Measurements from ENCODE around the gene VAV2. TPM values are rescaled to one million over a fixed set of nuclear protein-coding genes. Genes with fewer than 3 reads are reported as not detected.

Gene VAV2
- total and polyA plus RNA-seq, 12 donors, result 3.3 to 96.2 (median 31.2) TPM

DNA sequence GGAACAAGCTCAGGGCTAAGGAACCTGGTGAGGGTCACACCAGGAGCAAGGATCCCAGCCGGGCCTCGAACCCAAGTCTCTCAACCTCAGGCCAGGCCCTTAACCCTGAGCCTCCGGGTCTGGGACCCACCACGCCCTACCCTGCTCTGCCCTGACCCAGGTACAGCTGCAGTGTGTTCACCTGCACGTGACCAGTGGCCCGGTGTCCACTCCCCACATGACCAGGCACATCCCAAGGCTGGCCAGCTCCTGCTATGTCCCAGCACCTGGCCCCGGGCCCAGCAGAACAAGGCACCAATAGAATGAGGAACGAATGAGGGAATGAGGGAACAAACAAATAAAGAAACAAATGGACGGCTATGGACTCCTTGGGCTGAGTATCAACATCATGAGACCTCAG is 142.0 kb downstream of the VAV2 start:
- no peaks in the 10 kb centered on the region for H3K9me3 ChIP-seq (replicated peaks in 1 of 3)
- peak in 4 of 7 donors; percentile 40 to 60 (median 54) for DNase-seq
- H3K27me3 ChIP-seq, result no peaks in the 10 kb centered on the region
- peak overlapping the region in 1 of 5 donors; percentile 22 for H3K27ac ChIP-seq
- TF ChIP-seq, protein P1, sequence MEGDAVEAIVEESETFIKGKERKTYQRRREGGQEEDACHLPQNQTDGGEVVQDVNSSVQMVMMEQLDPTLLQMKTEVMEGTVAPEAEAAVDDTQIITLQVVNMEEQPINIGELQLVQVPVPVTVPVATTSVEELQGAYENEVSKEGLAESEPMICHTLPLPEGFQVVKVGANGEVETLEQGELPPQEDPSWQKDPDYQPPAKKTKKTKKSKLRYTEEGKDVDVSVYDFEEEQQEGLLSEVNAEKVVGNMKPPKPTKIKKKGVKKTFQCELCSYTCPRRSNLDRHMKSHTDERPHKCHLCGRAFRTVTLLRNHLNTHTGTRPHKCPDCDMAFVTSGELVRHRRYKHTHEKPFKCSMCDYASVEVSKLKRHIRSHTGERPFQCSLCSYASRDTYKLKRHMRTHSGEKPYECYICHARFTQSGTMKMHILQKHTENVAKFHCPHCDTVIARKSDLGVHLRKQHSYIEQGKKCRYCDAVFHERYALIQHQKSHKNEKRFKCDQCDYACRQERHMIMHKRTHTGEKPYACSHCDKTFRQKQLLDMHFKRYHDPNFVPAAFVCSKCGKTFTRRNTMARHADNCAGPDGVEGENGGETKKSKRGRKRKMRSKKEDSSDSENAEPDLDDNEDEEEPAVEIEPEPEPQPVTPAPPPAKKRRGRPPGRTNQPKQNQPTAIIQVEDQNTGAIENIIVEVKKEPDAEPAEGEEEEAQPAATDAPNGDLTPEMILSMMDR (IDR thresholded peaks at IDR 0.05), result no peak
- TF ChIP-seq POLR2A (IDR thresholded peaks at IDR 0.05), result no peak
- intact Hi-C loops (cut with DNase I), result no loop called here
- WGBS, 4 donors, result 79 to 87% (median 83%) methylated on average over 9 of the region's 9 CpGs
- H3K4me3 ChIP-seq, result no peak overlapping the region
- H3K4me1 ChIP-seq (replicated peaks in 1 of 2), result peaks cover 10 to 18% of the 10 kb centered on the region in 2 donors
- H3K36me3 ChIP-seq (replicated peaks in 1 of 2), result no peaks in the 10 kb centered on the region

DNA sequence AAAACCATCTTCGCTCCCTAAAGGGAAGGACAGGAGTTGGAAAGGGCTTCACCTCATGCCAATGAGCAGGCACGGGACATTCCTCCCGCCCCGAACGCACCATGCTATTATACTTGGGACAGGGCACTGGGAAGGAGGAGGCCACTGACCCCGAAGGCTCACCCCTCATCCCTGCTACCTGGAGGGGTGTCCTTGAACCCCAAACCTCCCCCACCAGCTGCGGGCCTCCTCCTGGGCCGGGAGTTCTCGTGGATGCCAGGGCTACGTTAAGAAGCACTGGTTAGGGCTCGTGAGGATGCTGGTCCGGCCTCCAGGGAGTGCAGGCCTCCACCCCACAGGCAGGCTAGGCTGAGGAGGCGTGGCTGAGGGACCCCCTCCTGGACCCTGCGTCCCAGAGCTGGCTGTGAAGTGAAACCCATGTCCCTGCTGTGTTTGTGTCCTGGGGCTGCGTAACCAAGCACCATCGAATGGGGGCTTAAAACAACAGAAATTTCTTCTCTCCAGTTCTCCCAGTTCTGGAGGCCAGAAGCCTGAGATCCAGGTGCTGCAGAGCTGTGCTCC is 142.9 kb downstream of the VAV2 start:
- Histone ChIP-seq H3K27me3 (no peaks in the 10 kb centered on the region), H3K4me3 (no peak overlapping the region), H3K36me3 (replicated peaks in 1 of 2) (no peaks in the 10 kb centered on the region), H3K27ac (peak overlapping the region in 1 of 5 donors; percentile 35), H3K4me1 (replicated peaks in 1 of 2) (peaks cover 19 to 26% of the 10 kb centered on the region in 2 donors), H3K9me3 (replicated peaks in 1 of 3) (no peaks in the 10 kb centered on the region)
- no peak for DNase-seq
- WGBS, 4 donors, result 90 to 92% (median 91%) methylated on average over 7 to 16 of the region's 16 CpGs
- intact Hi-C loops (cut with DNase I), result no loop called here
- TF ChIP-seq, protein P1 (IDR thresholded peaks at IDR 0.05), result no peak
- TF ChIP-seq POLR2A (IDR thresholded peaks at IDR 0.05), result no peak

DNA sequence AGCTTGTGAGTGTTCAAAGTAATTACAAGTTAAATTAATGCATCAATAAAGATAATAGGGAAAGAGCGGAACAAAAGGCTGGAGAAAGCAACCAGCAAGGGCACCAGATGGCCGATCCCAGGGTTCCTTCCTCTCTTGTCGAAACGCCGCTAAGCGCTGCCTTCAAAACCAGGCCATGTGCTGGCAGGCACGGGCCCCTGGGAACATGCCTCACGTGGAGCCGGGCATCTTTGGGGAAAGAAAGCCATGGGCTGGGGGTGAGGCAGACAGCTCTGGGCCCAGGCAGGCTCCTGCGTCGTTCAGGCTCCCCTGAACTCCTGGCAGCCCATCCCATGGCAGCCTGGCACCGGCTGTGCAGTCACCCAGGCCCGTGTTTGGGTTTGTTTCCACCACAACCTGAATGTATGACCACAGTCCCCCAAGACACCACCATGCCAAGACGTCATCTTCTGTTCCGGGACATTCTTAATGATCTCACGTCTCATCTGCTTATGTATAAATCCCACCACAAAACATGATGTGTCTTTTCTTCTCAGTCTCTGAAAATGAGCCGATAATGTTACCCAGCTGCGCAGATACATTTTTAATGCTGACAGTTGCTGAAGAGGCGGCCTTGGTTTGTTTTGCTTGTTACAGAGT is 143.5 kb downstream of the VAV2 start:
- Histone ChIP-seq H3K9me3 (replicated peaks in 1 of 3) (no peaks in the 10 kb centered on the region), H3K36me3 (replicated peaks in 1 of 2) (no peaks in the 10 kb centered on the region), H3K27me3 (no peaks in the 10 kb centered on the region), H3K4me3 (no peak overlapping the region), H3K4me1 (replicated peaks in 1 of 2) (peaks cover 21 to 32% of the 10 kb centered on the region in 2 donors), H3K27ac (no peak overlapping the region)
- WGBS, 4 donors, result 91 to 94% (median 92%) methylated on average over 17 to 19 of the region's 19 CpGs
- intact Hi-C loops (cut with DNase I), result no loop called here
- TF ChIP-seq, protein P1 (IDR thresholded peaks at IDR 0.05), result no peak
- no peak for TF ChIP-seq POLR2A (IDR thresholded peaks at IDR 0.05)
- no peak for DNase-seq

DNA sequence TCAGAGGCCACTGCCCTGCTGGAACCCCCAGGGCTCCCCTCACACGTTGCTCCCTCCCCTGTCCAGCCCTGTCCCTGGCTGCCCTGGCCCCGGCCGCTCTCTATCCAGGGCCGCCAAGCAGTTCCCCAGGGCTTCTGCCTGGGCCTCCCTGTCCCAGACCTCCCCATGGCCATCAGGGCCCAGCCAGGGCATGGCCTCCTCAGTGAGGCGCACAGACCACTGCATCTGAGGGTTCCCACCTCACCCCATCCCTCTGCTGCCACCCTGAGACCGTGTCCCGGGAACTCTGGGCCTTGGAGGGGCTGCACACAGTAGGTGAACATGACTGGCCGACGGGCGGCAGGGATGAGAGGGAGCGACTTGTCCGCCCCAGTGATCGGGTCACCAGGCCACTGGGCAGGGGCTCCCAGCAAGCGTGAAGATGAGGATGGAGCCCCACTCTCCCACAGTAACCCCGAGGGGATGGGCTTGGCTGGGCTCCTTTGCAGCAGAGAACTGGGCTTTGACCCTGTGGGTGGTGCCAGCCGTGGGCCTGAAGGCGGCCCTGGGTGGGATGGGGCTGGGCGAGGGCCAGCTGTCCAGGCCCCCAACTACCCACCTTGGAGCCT is 145.5 kb downstream of the VAV2 start:
- Histone ChIP-seq H3K27ac (peak overlapping the region in 4 of 5 donors; percentile 74 to 99 (median 86)), H3K27me3 (no peaks in the 10 kb centered on the region), H3K4me3 (no peak overlapping the region), H3K36me3 (replicated peaks in 1 of 2) (no peaks in the 10 kb centered on the region), H3K4me1 (replicated peaks in 1 of 2) (peaks cover 21 to 45% of the 10 kb centered on the region in 2 donors), H3K9me3 (replicated peaks in 1 of 3) (no peaks in the 10 kb centered on the region)
- TF ChIP-seq, protein P1 (IDR thresholded peaks at IDR 0.05), result no peak
- no peak for TF ChIP-seq POLR2A (IDR thresholded peaks at IDR 0.05)
- intact Hi-C loops (cut with DNase I), result no loop called here
- WGBS, 4 donors, result 87 to 94% (median 91%) methylated on average over 4 to 18 of the region's 18 CpGs
- DNase-seq, result no peak

Data from adrenal gland (tissue), 12 donors.